Measurements from ENCODE around the gene PODXL2.

Gene PODXL2

DNA sequence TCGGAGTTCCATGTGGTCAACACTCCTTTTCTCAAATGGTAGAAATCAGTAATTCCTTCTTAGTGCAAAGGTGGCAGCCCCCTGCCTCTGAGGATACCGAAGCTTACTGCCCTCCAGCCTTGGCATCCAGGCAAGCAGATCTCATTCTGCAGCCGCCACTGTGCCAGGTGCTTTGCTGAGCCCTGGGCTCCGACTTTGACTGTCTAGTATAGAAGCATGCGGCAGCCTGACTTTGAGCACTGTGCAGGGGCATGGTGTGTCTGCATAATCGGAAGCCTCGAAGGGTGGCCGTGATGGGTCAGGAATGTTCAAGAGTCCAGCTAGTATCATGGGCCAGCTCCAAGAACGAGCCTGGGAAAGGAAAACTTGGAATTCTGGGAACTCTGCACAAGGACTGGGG is 83.5 kb downstream of the PODXL2 start:
- no peaks in the 10 kb centered on the region for H3K36me3 ChIP-seq (ENCODE audit: control insufficient read depth, low read depth, low read length)
- H3K9me3 ChIP-seq (ENCODE audit: control insufficient read depth, low read depth, low read length): no peaks in the 10 kb centered on the region
- H3K9ac ChIP-seq (ENCODE audit: low read length): no peak overlapping the region
- no peaks in the 10 kb centered on the region for H3K4me1 ChIP-seq (ENCODE audit: control insufficient read depth, low read depth, low read length)
- no peak overlapping the region for H3K4me3 ChIP-seq (ENCODE audit: low read length)
- no peak overlapping the region for H3K27ac ChIP-seq (ENCODE audit: low read length)
- no peaks in the 10 kb centered on the region for H3K27me3 ChIP-seq (ENCODE audit: control insufficient read depth, insufficient read depth, low read length)

DNA sequence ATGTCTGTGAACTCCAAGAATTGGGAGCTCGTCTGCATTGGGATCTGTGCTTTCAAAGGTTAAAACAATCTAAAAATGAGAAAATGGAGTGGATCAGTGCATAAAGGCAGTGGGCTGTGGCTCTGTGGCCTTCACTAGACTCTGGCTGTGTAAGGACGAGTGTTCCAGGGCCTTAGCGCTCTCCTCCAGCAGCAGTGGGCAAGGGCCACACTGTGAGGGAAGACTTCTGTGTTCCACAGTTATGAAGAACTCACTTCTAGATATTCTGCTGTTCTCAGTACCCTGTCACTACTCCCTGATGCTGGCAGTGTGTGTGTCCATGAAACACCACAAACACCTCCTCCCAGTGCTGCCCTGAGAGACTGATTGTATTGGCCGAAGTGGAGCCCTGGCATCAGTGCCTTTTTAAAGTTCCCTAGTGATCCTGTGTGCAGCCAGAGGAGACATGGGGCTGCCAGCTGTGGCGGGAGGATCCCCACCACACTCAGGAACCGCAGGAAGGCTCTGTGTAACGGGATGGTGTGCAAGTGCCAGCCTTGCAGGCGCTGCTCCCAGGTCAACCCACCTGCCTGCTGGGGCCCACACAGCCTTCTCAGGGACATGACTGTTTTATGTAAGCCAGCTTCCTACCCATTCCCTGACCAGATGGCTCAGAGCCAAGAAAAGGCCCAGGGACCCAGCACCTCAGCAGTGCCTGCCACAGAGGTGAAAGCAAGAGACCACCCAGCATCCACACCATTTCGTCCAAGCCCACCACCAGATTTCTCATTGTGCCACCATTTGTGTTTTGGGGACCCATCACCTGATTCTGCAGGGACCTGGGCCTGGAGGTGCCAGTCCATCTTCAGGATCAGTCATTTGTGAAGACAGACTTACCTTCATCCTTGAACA is 84.1 kb downstream of the PODXL2 start:
- Histone ChIP-seq H3K27me3 (ENCODE audit: control insufficient read depth, insufficient read depth, low read length) (no peaks in the 10 kb centered on the region), H3K4me1 (ENCODE audit: control insufficient read depth, low read depth, low read length) (no peaks in the 10 kb centered on the region), H3K36me3 (ENCODE audit: control insufficient read depth, low read depth, low read length) (no peaks in the 10 kb centered on the region), H3K27ac (ENCODE audit: low read length) (no peak overlapping the region), H3K4me3 (ENCODE audit: low read length) (no peak overlapping the region), H3K9me3 (ENCODE audit: control insufficient read depth, low read depth, low read length) (no peaks in the 10 kb centered on the region), H3K9ac (ENCODE audit: low read length) (no peak overlapping the region)

- H3K9ac ChIP-seq (ENCODE audit: low read length): no peak overlapping the region
- no peak overlapping the region for H3K27ac ChIP-seq (ENCODE audit: low read length)
- no peaks in the 10 kb centered on the region for H3K9me3 ChIP-seq (ENCODE audit: control insufficient read depth, low read depth, low read length)
- H3K36me3 ChIP-seq (ENCODE audit: control insufficient read depth, low read depth, low read length): no peaks in the 10 kb centered on the region
- H3K4me3 ChIP-seq (ENCODE audit: low read length): no peak overlapping the region
- no peaks in the 10 kb centered on the region for H3K4me1 ChIP-seq (ENCODE audit: control insufficient read depth, low read depth, low read length)
- no peaks in the 10 kb centered on the region for H3K27me3 ChIP-seq (ENCODE audit: control insufficient read depth, insufficient read depth, low read length)
Observed at GRCh38 chr3:127714125-127714571, 85.2 kb downstream of the PODXL2 start.

DNA sequence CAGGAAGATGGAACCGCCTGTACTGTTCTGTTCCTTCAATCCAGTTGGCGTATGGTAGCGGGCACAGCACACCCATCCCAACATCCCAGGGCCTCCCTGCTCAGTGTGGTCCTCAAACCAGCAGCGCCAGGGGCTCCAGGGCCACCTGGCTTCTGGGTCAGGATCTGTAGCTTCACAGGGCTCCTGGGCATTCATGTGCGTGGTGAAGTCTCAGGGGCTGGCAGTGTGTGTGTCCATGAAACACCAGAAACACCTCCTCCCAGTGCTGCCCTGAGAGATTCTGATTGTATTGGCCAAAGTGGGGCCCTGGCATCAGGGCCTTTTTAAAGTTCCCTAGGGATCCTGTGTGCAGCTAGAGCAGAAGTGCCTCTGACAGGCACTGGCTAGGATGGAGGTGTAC is 85.9 kb downstream of the PODXL2 start:
- no peak overlapping the region for H3K27ac ChIP-seq (ENCODE audit: low read length)
- H3K4me3 ChIP-seq (ENCODE audit: low read length): no peak overlapping the region
- H3K36me3 ChIP-seq (ENCODE audit: control insufficient read depth, low read depth, low read length): no peaks in the 10 kb centered on the region
- no peak overlapping the region for H3K9ac ChIP-seq (ENCODE audit: low read length)
- H3K9me3 ChIP-seq (ENCODE audit: control insufficient read depth, low read depth, low read length): no peaks in the 10 kb centered on the region
- H3K27me3 ChIP-seq (ENCODE audit: control insufficient read depth, insufficient read depth, low read length): no peaks in the 10 kb centered on the region
- no peaks in the 10 kb centered on the region for H3K4me1 ChIP-seq (ENCODE audit: control insufficient read depth, low read depth, low read length)

DNA sequence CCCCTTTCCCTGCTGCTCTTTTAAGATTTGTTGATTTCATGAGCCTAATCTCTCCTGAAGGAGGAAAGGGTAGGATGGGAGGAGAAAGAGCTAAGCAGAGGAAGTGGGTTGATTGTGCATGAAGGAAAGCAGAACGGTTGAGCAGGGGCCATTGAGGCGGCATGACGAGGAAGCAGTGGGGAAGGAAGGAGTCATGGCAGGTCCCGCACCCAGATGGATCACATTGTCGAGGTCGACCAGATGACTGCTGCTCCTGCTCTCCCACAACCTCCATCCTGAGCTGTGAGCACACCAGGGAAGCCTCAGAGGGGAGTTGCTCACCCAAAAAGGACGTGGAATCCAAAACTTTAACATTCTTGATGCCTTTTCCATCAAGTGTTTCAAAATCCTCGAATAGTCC is 86.5 kb downstream of the PODXL2 start:
- Histone ChIP-seq H3K4me3 (ENCODE audit: low read length) (no peak overlapping the region), H3K4me1 (ENCODE audit: control insufficient read depth, low read depth, low read length) (no peaks in the 10 kb centered on the region), H3K9me3 (ENCODE audit: control insufficient read depth, low read depth, low read length) (no peaks in the 10 kb centered on the region), H3K27ac (ENCODE audit: low read length) (no peak overlapping the region), H3K36me3 (ENCODE audit: control insufficient read depth, low read depth, low read length) (no peaks in the 10 kb centered on the region), H3K27me3 (ENCODE audit: control insufficient read depth, insufficient read depth, low read length) (no peaks in the 10 kb centered on the region), H3K9ac (ENCODE audit: low read length) (no peak overlapping the region)

DNA sequence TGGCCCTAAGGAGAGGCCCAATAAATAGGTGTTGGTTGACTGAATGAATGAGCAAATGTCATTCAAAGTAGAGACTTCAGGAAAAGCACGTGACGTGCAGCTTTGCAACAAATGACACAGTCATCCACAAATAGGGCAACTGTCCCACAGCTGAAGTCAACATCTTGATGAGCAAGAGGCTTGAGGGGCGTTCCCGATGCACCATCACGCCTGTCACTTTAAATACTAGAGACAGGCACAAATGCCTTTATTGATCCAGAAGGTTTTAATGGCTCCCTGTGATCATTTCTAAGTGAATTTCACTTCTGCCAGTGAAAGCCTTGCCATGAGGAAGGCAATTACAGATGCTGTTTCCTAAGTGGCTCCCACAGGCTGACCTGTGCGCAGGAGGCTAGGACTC is 87.4 kb downstream of the PODXL2 start:
- Histone ChIP-seq H3K9me3 (ENCODE audit: control insufficient read depth, low read depth, low read length) (no peaks in the 10 kb centered on the region), H3K4me3 (ENCODE audit: low read length) (no peak overlapping the region), H3K4me1 (ENCODE audit: control insufficient read depth, low read depth, low read length) (no peaks in the 10 kb centered on the region), H3K27me3 (ENCODE audit: control insufficient read depth, insufficient read depth, low read length) (no peaks in the 10 kb centered on the region), H3K9ac (ENCODE audit: low read length) (no peak overlapping the region), H3K36me3 (ENCODE audit: control insufficient read depth, low read depth, low read length) (no peaks in the 10 kb centered on the region), H3K27ac (ENCODE audit: low read length) (no peak overlapping the region)

DNA sequence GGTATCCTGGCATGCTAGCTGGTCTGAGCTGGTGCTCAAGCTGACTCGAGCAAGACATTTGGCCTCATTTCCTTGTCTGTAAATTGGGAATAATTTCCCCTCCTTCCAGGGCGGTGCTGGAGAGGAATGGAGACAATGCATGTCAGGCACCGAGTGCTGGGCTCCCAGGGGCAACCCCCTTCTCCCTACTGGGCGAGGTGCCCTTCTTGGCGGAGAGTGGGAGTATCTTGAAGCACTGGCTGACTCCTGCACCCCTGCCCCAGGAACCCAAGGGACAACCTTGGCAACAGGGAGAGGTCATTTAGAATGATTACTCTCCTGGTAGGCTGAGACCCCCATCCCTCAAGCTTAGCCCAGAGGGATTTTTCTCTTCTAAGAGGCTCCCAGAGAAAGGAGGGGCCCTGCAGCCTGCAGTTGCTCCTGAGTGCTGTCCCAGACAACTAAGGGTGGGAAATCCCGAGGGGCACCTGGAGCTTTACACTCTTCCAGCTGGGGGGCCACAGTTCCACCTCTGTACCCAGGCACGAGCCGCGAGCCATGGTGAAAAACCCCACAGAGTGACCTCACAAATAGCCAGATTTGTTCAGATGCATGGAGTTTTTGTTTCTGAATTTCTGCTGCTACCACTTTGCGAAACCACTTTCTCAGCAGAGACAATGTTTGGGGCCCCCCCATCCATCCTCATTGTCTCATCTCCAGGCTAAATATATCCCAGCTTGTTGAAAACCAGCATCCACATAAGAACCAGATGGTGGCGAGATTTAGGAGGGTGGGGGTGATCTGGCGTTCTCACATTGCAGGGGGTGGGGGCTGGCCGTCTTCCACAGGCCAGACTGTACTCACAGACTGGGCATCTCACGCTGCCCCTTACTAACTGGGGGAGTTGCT is 88.6 kb downstream of the PODXL2 start:
- no peak overlapping the region for H3K9ac ChIP-seq (ENCODE audit: low read length)
- H3K4me1 ChIP-seq (ENCODE audit: control insufficient read depth, low read depth, low read length): peaks cover 8% of the 10 kb centered on the region
- no peaks in the 10 kb centered on the region for H3K36me3 ChIP-seq (ENCODE audit: control insufficient read depth, low read depth, low read length)
- no peaks in the 10 kb centered on the region for H3K9me3 ChIP-seq (ENCODE audit: control insufficient read depth, low read depth, low read length)
- no peaks in the 10 kb centered on the region for H3K27me3 ChIP-seq (ENCODE audit: control insufficient read depth, insufficient read depth, low read length)
- no peak overlapping the region for H3K27ac ChIP-seq (ENCODE audit: low read length)
- no peak overlapping the region for H3K4me3 ChIP-seq (ENCODE audit: low read length)

DNA sequence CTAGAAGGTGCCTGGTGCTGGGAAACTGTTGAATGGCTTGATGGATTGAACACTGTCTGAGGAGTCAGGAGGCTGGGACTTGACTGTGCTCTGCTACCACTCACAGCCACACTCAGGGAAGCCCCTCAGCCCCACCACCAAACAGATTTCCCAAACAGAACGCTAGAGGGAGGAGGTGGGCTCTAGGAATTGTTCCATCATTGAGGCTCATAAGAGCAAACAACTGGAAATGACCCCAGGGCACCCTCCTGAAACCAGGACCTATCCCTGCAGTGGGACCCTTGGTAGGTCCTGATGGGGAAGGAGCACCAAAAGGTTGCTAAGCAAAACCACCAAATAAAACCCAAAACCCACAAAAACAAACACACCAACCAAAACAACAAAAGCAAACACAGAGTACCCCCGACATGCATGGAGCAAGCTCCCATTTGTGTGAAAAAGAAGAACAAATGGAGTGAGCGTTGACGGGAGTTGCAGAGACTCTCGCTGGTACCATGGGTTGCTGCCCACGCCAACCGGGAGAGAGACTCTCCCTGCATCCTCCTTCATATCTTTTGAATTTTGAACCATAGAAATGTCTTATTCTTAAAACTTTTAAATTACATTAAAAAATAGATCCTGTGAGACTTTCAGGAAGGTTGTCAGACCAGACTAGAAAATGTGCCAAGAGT is 89.4 kb downstream of the PODXL2 start:
- H3K9me3 ChIP-seq (ENCODE audit: control insufficient read depth, low read depth, low read length): no peaks in the 10 kb centered on the region
- H3K27me3 ChIP-seq (ENCODE audit: control insufficient read depth, insufficient read depth, low read length): no peaks in the 10 kb centered on the region
- H3K4me1 ChIP-seq (ENCODE audit: control insufficient read depth, low read depth, low read length): peaks cover 14% of the 10 kb centered on the region
- H3K36me3 ChIP-seq (ENCODE audit: control insufficient read depth, low read depth, low read length): no peaks in the 10 kb centered on the region
- H3K9ac ChIP-seq (ENCODE audit: low read length): no peak overlapping the region
- no peak overlapping the region for H3K4me3 ChIP-seq (ENCODE audit: low read length)
- H3K27ac ChIP-seq (ENCODE audit: low read length): no peak overlapping the region

DNA sequence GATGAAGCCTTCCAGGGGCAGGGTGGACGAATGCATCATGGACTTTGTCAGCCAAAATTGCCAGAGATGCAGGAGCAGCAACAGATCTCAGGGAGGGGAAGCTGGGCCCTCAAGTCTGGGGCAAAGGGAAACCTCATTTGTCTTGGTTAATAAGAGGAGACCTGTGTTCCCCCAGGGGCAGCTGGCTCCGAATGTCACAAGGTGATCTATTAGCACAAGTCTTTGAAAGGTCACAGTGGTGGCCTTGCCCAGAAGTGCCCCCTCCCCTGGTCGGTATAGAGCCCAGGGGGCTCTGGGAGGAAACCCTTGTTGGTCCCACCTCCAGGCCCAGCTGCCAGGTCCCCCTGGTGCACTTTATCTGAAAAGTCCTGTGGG is 89.9 kb downstream of the PODXL2 start:
- H3K27ac ChIP-seq (ENCODE audit: low read length): no peak overlapping the region

DNA sequence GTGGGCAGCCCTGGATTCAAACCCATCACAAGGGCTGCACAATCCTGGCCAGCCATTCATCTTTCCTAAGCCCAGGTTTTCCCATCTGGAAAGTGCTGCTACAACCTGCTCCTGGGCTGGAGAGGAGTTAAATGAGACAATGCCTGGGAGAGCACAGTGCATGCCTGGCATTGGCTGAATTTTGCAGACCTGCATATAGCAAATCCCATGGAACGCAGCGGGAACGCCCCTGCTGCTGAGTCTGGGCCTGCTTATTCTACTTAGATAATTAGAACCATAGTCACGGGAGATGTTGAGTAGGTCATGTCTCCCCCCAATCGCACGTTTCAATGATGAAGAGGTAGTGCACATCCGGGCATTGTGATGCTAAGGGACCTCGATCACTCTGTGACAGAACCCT is 90.4 kb downstream of the PODXL2 start:
- Histone ChIP-seq H3K27ac (ENCODE audit: low read length) (no peak overlapping the region), H3K4me1 (ENCODE audit: control insufficient read depth, low read depth, low read length) (peaks cover 14% of the 10 kb centered on the region), H3K36me3 (ENCODE audit: control insufficient read depth, low read depth, low read length) (no peaks in the 10 kb centered on the region), H3K9ac (ENCODE audit: low read length) (no peak overlapping the region), H3K4me3 (ENCODE audit: low read length) (no peak overlapping the region), H3K27me3 (ENCODE audit: control insufficient read depth, insufficient read depth, low read length) (no peaks in the 10 kb centered on the region), H3K9me3 (ENCODE audit: control insufficient read depth, low read depth, low read length) (no peaks in the 10 kb centered on the region)

More for the DNA sequence above, 89.9 kb downstream of the PODXL2 start:
- Histone ChIP-seq H3K4me3 (ENCODE audit: low read length) (no peak overlapping the region), H3K9me3 (ENCODE audit: control insufficient read depth, low read depth, low read length) (no peaks in the 10 kb centered on the region), H3K4me1 (ENCODE audit: control insufficient read depth, low read depth, low read length) (peaks cover 14% of the 10 kb centered on the region), H3K36me3 (ENCODE audit: control insufficient read depth, low read depth, low read length) (no peaks in the 10 kb centered on the region), H3K27me3 (ENCODE audit: control insufficient read depth, insufficient read depth, low read length) (no peaks in the 10 kb centered on the region), H3K9ac (ENCODE audit: low read length) (no peak overlapping the region)

DNA sequence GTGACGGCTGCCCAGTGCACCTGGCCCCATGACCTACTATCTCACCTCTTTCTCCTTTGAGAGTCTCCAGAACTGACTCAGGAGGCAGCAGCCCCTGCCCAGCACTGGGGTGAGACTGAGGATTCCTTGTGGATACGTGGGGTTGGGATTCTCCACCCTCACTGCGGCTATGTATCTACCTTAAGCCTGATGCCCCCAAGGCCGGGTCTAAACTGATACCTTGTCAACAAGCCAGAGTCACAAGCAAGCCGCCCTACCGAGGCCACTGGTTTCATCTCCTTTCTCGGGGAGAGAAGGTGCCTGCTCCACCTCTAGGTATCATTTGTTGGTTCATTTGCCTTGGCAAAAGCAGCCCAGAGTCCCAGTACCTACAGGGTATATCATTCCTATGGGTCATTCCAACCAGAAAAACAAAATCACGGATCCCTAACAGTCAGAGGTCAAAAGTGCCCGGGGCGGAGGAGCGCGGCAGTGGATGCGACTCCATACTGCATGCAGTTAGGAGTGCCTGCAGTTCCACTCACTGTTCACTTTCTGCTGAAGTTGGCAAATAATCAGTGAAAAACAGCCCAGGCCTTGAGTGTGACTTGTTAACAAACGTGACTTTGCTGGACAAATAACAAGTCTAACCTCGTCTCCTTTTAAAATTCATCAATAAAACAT is 91.3 kb downstream of the PODXL2 start:
- H3K9me3 ChIP-seq (ENCODE audit: control insufficient read depth, low read depth, low read length): no peaks in the 10 kb centered on the region
- no peak overlapping the region for H3K9ac ChIP-seq (ENCODE audit: low read length)
- no peak overlapping the region for H3K27ac ChIP-seq (ENCODE audit: low read length)
- no peaks in the 10 kb centered on the region for H3K27me3 ChIP-seq (ENCODE audit: control insufficient read depth, insufficient read depth, low read length)
- H3K36me3 ChIP-seq (ENCODE audit: control insufficient read depth, low read depth, low read length): no peaks in the 10 kb centered on the region
- no peak overlapping the region for H3K4me3 ChIP-seq (ENCODE audit: low read length)
- peaks cover 14% of the 10 kb centered on the region for H3K4me1 ChIP-seq (ENCODE audit: control insufficient read depth, low read depth, low read length)

Data from iPS-18a (cell line).